Loucy (cell line): ENCODE results near the gene PDGFC.

Experiments used
- H2AFZ ChIP-seq: fragments of 200-600 bp; sonication (generic); 2 replicates; pipeline ENCODE4 v1.6.0; 2016; ENCODE audit warnings: antibody characterized with exemption, mild to moderate bottlenecking, low read length, moderate library complexity
- H3F3A ChIP-seq: fragments of 200-600 bp; 2 replicates; pipeline ENCODE4 v1.6.0; 2016; ENCODE audit warnings: antibody characterized with exemption, low read depth, mild to moderate bottlenecking
- H3K27me3 ChIP-seq: fragments of 200-600 bp; sonication (generic); 2 replicates; pipeline ENCODE4 v1.6.1; 2014; ENCODE audit warnings: low read length, mild to moderate bottlenecking; ENCODE audit not compliant: insufficient read depth, poor library complexity, severe bottlenecking
- H3K36me3 ChIP-seq: fragments of 200-600 bp; sonication (generic); 2 replicates; pipeline ENCODE4 v1.6.1; 2016; ENCODE audit warnings: low read length; ENCODE audit not compliant: insufficient read depth
- H3K4me1 ChIP-seq: fragments of 200-600 bp; sonication (generic); 2 replicates; pipeline ENCODE4 v1.5.1; 2014; ENCODE audit warnings: low read length, mild to moderate bottlenecking; ENCODE audit not compliant: insufficient read depth, poor library complexity, severe bottlenecking
- H3K4me2 ChIP-seq: fragments of 200-600 bp; sonication (generic); 2 replicates; pipeline ENCODE4 v1.6.0; 2014; ENCODE audit warnings: antibody characterized with exemption, low read length, low read depth, mild to moderate bottlenecking; ENCODE audit not compliant: poor library complexity, severe bottlenecking
- H3K4me3 ChIP-seq: fragments of 200-600 bp; sonication (generic); 2 replicates; pipeline ENCODE4 v1.5.1; 2014; ENCODE audit warnings: low read length, mild to moderate bottlenecking, mixed read lengths; ENCODE audit not compliant: poor library complexity, severe bottlenecking
- H3K79me2 ChIP-seq: fragments of 200-600 bp; sonication (generic); 2 replicates; pipeline ENCODE4 v1.6.1; 2014; ENCODE audit warnings: low read length; ENCODE audit not compliant: insufficient read depth
- H3K9ac ChIP-seq: fragments of 200-600 bp; sonication (generic); 2 replicates; pipeline ENCODE4 v1.6.0; 2014; ENCODE audit warnings: mild to moderate bottlenecking, low read depth, low read length, moderate library complexity; ENCODE audit not compliant: poor library complexity, severe bottlenecking
- H3K9me2 ChIP-seq: fragments of 200-600 bp; sonication (generic); replicated peaks from 2 replicates; pipeline ENCODE4 v1.6.1; 2016; ENCODE audit warnings: low read depth, low read length, mixed read lengths
- H3K9me3 ChIP-seq: fragments of 200-600 bp; sonication (generic); 2 replicates; pipeline ENCODE4 v1.6.1; 2014; ENCODE audit warnings: mild to moderate bottlenecking, antibody characterized with exemption, low read length, low read depth; ENCODE audit not compliant: insufficient read depth
- H4K20me1 ChIP-seq: fragments of 200-600 bp; sonication (generic); 2 replicates; pipeline ENCODE4 v1.6.0; 2014; ENCODE audit warnings: antibody characterized with exemption, low read length, mild to moderate bottlenecking; ENCODE audit not compliant: insufficient read depth, poor library complexity, severe bottlenecking
- EZH2phosphoT487 ChIP-seq: fragments of 200-600 bp; IDR thresholded peaks from 2 replicates; pipeline ENCODE4 v1.6.1; 2018; ENCODE audit warnings: antibody characterized with exemption, mild to moderate bottlenecking, moderate library complexity, borderline replicate concordance
- TF ChIP-seq, protein P1 (sequence below): fragments of 200-600 bp; sonication (generic); conservative IDR thresholded peaks from 2 replicates; pipeline ENCODE4 v1.5.1; 2014; ENCODE audit warnings: mild to moderate bottlenecking, antibody characterized with exemption, low read length

The PDGFC gene

GRCh38 chr4:156962058-156962358, 9.6 kb downstream of the PDGFC start:
- Histone ChIP-seq H4K20me1 (no peaks in the 10 kb centered on the region), H3K9me3 (no peaks in the 10 kb centered on the region), H3K9ac (no peak overlapping the region), H3K4me2 (no peak overlapping the region), H3F3A (no peaks in the 10 kb centered on the region), H2AFZ (no peak overlapping the region), H3K4me3 (no peak overlapping the region), H3K4me1 (no peaks in the 10 kb centered on the region), H3K79me2 (no peaks in the 10 kb centered on the region), H3K36me3 (no peaks in the 10 kb centered on the region), H3K9me2 (no peaks in the 10 kb centered on the region), H3K27me3 (no peaks in the 10 kb centered on the region)
- TF ChIP-seq, protein P1, sequence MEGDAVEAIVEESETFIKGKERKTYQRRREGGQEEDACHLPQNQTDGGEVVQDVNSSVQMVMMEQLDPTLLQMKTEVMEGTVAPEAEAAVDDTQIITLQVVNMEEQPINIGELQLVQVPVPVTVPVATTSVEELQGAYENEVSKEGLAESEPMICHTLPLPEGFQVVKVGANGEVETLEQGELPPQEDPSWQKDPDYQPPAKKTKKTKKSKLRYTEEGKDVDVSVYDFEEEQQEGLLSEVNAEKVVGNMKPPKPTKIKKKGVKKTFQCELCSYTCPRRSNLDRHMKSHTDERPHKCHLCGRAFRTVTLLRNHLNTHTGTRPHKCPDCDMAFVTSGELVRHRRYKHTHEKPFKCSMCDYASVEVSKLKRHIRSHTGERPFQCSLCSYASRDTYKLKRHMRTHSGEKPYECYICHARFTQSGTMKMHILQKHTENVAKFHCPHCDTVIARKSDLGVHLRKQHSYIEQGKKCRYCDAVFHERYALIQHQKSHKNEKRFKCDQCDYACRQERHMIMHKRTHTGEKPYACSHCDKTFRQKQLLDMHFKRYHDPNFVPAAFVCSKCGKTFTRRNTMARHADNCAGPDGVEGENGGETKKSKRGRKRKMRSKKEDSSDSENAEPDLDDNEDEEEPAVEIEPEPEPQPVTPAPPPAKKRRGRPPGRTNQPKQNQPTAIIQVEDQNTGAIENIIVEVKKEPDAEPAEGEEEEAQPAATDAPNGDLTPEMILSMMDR: no peak
- TF ChIP-seq EZH2phosphoT487: no peak

- no peaks in the 10 kb centered on the region for H3K9me2 ChIP-seq
- no peak overlapping the region for H2AFZ ChIP-seq
- H3K4me3 ChIP-seq: no peak overlapping the region
- no peaks in the 10 kb centered on the region for H3F3A ChIP-seq
- H3K4me1 ChIP-seq: no peaks in the 10 kb centered on the region
- TF ChIP-seq EZH2phosphoT487: no peak
- TF ChIP-seq, protein P1: no peak
- no peak overlapping the region for H3K4me2 ChIP-seq
- no peaks in the 10 kb centered on the region for H3K9me3 ChIP-seq
- H3K27me3 ChIP-seq: no peaks in the 10 kb centered on the region
- no peaks in the 10 kb centered on the region for H4K20me1 ChIP-seq
- H3K9ac ChIP-seq: no peak overlapping the region
- no peaks in the 10 kb centered on the region for H3K36me3 ChIP-seq
- no peaks in the 10 kb centered on the region for H3K79me2 ChIP-seq
Observed at GRCh38 chr4:156961196-156962057, 10.2 kb downstream of the PDGFC start.

DNA sequence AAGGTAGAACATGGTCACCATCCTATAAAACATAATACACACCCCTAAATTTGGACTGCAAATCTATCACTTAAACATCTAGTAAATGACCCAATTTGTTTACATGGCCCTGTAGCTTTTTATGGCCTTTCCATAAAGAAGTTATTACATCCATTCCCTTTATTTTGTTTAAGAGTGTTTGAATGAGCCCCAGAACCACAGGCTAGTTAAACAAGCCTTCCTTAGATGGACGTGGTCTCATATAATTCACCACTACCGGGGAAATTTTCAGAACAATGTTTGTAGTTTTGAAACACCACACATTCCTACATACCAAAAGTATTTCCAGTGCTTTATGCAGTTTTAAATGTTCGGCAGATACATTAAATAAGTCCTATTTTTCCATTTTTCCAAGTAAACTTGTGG, 12.3 kb downstream of the PDGFC start:
- Histone ChIP-seq H3K9me3 (no peaks in the 10 kb centered on the region), H3K27me3 (no peaks in the 10 kb centered on the region), H2AFZ (no peak overlapping the region), H3K9ac (no peak overlapping the region), H3F3A (no peaks in the 10 kb centered on the region), H3K4me3 (no peak overlapping the region), H3K36me3 (no peaks in the 10 kb centered on the region), H4K20me1 (no peaks in the 10 kb centered on the region), H3K4me1 (no peaks in the 10 kb centered on the region), H3K79me2 (no peaks in the 10 kb centered on the region), H3K4me2 (no peak overlapping the region), H3K9me2 (no peaks in the 10 kb centered on the region)
- TF ChIP-seq EZH2phosphoT487: no peak
- TF ChIP-seq, protein P1: no peak
